NCI-H2227 (cell line): Measurements from ENCODE around the gene CDCA3.
"Not testable (repeated sequence)": the region's sequence is repeated elsewhere in the genome, so short reads cannot be mapped to it uniquely, and the experiment has no call there.

Source experiments
- DNase-seq: peaks from one replicate; lab custom pipeline; 2025; ENCODE audit not compliant: unreplicated experiment; lab: John Stamatoyannopoulos, UW

Gene CDCA3

GRCh38 chr12:6872073-6873048 lies 21.3 kb upstream of the CDCA3 start:
- peak; percentile 85 for DNase-seq

GRCh38 chr12:6871052-6871957 lies 20.2 kb upstream of the CDCA3 start:
- peak; percentile 22 for DNase-seq

GRCh38 chr12:6870304-6870703 lies 19.2 kb upstream of the CDCA3 start:
- DNase-seq = not testable (repeated sequence)

GRCh38 chr12:6869049-6870021 lies 18.2 kb upstream of the CDCA3 start:
- DNase-seq = peak; percentile 86

GRCh38 chr12:6868211-6869048 lies 17.3 kb upstream of the CDCA3 start:
- no peak for DNase-seq

GRCh38 chr12:6867413-6868210 lies 16.5 kb upstream of the CDCA3 start, which contains the start of gene TPI1:
Gene TPI1, plus strand, starts transcription at chr12:6867531. Its CDS starts 36 bp downstream, at chr12:6867567.
- DNase-seq = peak; percentile 78

- DNase-seq = no peak
Observed at GRCh38 chr12:6866920-6867412, 15.9 kb upstream of the CDCA3 start.

GRCh38 chr12:6866163-6866919 lies 15.3 kb upstream of the CDCA3 start:
- peak; percentile 14 for DNase-seq

- DNase-seq = not testable (repeated sequence)
Observed at GRCh38 chr12:6865307-6865706, 14.2 kb upstream of the CDCA3 start.

- no peak for DNase-seq
Observed at GRCh38 chr12:6863586-6864321, 12.7 kb upstream of the CDCA3 start.

- DNase-seq = no peak
Observed at GRCh38 chr12:6863033-6863432, 11.9 kb upstream of the CDCA3 start.

GRCh38 chr12:6861391-6861790 lies 10.3 kb upstream of the CDCA3 start:
- DNase-seq = no peak

- no peak for DNase-seq
Observed at GRCh38 chr12:6860942-6861341, 9.9 kb upstream of the CDCA3 start.

GRCh38 chr12:6860116-6860515 lies 9.0 kb upstream of the CDCA3 start:
- DNase-seq = no peak

GRCh38 chr12:6858799-6859198 lies 7.7 kb upstream of the CDCA3 start:
- DNase-seq = no peak

GRCh38 chr12:6855322-6855721 lies 4.2 kb upstream of the CDCA3 start:
- no peak for DNase-seq

GRCh38 chr12:6854036-6854435 lies 3.0 kb upstream of the CDCA3 start:
- no peak for DNase-seq
